PFSK-1 (cell line): Measurements from ENCODE around the gene POLE4.

ENCODE experiments used
- FOXP2 ChIP-seq: optimal IDR thresholded peaks from 2 replicates; pipeline ENCODE3; 2011; ENCODE audit warnings: borderline replicate concordance, control low read depth, inconsistent platforms; ENCODE audit not compliant: insufficient read depth; ENCODE audit errors: extremely low read length, extremely low read depth
- POLR2AphosphoS5 ChIP-seq: IDR thresholded peaks from 2 replicates; pipeline ENCODE4 v1.6.1; 2012; ENCODE audit warnings: low read depth, mild to moderate bottlenecking, control low read depth, low read length, moderate library complexity
- REST ChIP-seq, 2 experiments: IDR thresholded peaks; 2 replicates each; pipeline versions ENCODE4 v1.6.1 to v1.8.0; 2011 to 2012; ENCODE audit warnings: low read depth in 2 of 2, low read length in 2 of 2, control low read depth in 1 of 2, inconsistent platforms in 1 of 2, mild to moderate bottlenecking in 1 of 2, moderate library complexity in 1 of 2; ENCODE audit not compliant: insufficient read depth in 1 of 2

DNA sequence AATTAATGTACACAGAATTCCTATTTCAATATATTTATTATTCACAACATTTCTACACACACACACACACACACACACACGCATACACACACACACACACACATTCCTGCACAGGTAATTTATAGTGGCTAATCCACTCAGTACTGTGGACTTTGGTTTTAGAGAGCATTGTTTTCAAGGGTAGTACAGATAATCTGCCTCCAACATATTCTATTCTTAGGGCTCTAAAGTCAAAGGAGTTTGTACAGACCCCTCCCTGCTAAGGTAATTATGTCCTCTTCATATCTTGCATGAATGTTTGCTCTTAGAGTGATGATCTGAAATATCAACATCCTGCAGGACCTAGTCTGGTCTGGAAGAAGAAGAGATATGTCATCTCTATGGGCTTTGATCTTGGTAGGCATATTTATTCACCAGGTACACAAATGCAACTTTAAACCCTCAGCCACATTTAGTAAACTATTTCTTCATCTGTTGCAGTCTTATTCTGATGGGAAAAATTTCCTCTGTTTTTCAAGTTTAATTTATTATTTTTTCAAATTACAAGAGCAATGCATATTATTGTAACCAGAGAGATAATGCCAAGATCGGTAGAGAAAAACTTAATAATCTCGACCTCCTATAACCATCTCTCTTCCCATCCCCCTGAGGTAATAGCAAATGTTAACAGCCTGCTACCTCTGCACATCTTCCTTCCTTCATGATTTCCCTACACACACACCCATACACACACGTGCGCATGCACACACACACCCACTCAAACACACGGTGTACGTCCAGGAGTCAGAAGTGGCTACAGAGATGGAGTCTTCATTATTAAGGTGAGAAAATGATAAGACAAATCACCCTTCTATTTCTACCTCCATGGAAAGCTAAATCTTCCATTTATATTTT is 18.3 kb upstream of the POLE4 start:
- TF ChIP-seq FOXP2 (no peak), POLR2AphosphoS5 (no peak), REST (IDR thresholded peaks at IDR 0.05; ENCODE audit: insufficient read depth in 1 of 2, low read depth in 2 of 2, low read length in 2 of 2) (no peak)
